PFSK-1 (cell line): ENCODE data around the gene TUBB3.

ENCODE experiments used
- FOXP2 ChIP-seq: optimal IDR thresholded peaks from 2 replicates; pipeline ENCODE3; 2011; ENCODE audit warnings: borderline replicate concordance, control low read depth, inconsistent platforms; ENCODE audit not compliant: insufficient read depth; ENCODE audit errors: extremely low read length, extremely low read depth
- POLR2AphosphoS5 ChIP-seq: IDR thresholded peaks from 2 replicates; pipeline ENCODE4 v1.6.1; 2012; ENCODE audit warnings: low read depth, mild to moderate bottlenecking, control low read depth, low read length, moderate library complexity
- SIN3A ChIP-seq: IDR thresholded peaks from 2 replicates; pipeline ENCODE4 v1.6.1; 2012; ENCODE audit warnings: mild to moderate bottlenecking, low read length, moderate library complexity, borderline replicate concordance; ENCODE audit not compliant: insufficient read depth
- TAF1 ChIP-seq: IDR thresholded peaks from 2 replicates; pipeline ENCODE4 v1.6.1; 2012; ENCODE audit warnings: low read length, control low read depth, borderline replicate concordance; ENCODE audit not compliant: insufficient read depth
- TF ChIP-seq, protein P1 (sequence below), 2 experiments: IDR thresholded peaks; 2 replicates each; pipeline versions ENCODE4 v1.6.1 to v1.8.0; 2011 to 2012; ENCODE audit warnings: low read depth in 2 of 2, low read length in 2 of 2, control low read depth in 1 of 2, inconsistent platforms in 1 of 2, mild to moderate bottlenecking in 1 of 2, moderate library complexity in 1 of 2; ENCODE audit not compliant: insufficient read depth in 1 of 2

The TUBB3 gene

DNA sequence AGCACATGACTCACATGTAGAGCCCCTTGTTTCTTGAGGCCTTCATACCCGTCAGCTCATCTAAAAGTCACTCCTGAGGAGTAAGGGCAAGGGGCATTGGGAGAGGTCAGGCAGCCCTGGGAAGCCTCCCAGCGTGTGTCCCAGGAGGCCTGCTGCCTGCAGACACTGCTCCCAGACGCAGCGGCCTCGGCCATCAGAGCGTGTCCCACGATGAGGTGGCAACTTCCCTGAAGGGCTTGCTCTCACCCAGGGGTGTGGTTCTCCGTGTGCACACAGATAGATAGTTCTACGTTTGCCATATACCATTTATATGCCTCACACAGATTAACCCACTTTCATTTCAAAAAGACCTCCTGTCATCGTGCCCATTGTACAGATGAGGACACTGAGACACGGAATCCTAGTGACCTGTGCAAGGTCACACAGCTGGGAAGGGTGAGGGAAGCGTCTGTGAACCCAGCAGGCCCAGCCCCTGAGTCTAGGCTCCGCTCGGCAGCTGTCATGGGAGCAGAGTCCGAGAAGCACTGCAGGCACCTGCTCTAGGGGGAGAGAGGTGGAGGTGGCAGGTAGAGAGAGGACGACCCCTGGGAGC, 8.3 kb downstream of the TUBB3 start:
- TF ChIP-seq POLR2AphosphoS5: no peak
- TF ChIP-seq, protein P1, sequence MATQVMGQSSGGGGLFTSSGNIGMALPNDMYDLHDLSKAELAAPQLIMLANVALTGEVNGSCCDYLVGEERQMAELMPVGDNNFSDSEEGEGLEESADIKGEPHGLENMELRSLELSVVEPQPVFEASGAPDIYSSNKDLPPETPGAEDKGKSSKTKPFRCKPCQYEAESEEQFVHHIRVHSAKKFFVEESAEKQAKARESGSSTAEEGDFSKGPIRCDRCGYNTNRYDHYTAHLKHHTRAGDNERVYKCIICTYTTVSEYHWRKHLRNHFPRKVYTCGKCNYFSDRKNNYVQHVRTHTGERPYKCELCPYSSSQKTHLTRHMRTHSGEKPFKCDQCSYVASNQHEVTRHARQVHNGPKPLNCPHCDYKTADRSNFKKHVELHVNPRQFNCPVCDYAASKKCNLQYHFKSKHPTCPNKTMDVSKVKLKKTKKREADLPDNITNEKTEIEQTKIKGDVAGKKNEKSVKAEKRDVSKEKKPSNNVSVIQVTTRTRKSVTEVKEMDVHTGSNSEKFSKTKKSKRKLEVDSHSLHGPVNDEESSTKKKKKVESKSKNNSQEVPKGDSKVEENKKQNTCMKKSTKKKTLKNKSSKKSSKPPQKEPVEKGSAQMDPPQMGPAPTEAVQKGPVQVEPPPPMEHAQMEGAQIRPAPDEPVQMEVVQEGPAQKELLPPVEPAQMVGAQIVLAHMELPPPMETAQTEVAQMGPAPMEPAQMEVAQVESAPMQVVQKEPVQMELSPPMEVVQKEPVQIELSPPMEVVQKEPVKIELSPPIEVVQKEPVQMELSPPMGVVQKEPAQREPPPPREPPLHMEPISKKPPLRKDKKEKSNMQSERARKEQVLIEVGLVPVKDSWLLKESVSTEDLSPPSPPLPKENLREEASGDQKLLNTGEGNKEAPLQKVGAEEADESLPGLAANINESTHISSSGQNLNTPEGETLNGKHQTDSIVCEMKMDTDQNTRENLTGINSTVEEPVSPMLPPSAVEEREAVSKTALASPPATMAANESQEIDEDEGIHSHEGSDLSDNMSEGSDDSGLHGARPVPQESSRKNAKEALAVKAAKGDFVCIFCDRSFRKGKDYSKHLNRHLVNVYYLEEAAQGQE (IDR thresholded peaks at IDR 0.05; ENCODE audit: insufficient read depth in 1 of 2, low read depth in 2 of 2, low read length in 2 of 2): no peak
- no peak for TF ChIP-seq TAF1
- no peak for TF ChIP-seq FOXP2
- TF ChIP-seq SIN3A: no peak

DNA sequence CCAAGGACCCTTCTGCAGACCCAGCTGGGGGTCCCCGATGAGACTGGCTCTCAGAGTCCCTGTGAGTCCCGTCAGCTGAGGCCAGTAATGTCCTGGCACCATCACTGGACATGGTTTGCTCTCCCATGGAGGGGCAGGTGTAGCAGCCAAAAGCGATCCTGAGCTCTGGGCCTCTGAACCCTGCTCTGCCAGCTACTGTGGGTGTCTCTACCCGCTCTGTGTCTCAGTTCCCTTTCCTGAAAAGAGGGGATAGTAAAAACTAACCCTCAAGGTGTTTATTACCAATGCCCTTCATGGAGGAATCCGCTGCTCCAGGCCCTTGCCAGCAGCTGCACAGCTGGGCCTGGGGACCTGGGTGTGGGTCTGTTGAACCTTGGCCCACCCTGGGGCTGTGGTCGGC, 8.8 kb downstream of the TUBB3 start:
- no peak for TF ChIP-seq SIN3A
- TF ChIP-seq POLR2AphosphoS5: no peak
- TF ChIP-seq, protein P1 (IDR thresholded peaks at IDR 0.05; ENCODE audit: insufficient read depth in 1 of 2, low read depth in 2 of 2, low read length in 2 of 2): no peak
- no peak for TF ChIP-seq TAF1
- no peak for TF ChIP-seq FOXP2

- TF ChIP-seq, protein P1 (IDR thresholded peaks at IDR 0.05; ENCODE audit: insufficient read depth in 1 of 2, low read depth in 2 of 2, low read length in 2 of 2): no peak
- TF ChIP-seq SIN3A (no peak), POLR2AphosphoS5 (no peak), TAF1 (no peak), FOXP2 (no peak)
Observed at GRCh38 chr16:89934611-89935553, 11.7 kb downstream of the TUBB3 start.

DNA sequence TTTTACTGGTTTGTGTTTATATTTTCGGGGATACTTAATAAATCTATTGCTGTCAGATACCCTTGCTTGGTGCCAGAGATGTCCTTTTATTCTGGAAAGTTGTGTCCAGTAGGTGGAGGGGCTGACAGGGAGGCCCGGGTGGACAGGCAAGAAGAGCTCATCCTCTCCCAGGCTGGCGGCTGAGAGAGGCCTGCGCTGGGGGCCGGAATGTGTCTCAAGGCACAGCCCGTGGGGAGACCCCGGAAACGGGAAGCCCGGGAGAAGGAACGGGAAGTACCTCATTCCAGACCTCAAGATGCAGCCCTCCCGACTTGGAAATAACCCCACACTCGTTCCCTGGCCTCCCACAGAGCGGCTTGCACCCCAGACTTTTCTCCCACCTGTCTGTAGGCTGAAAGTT, 12.9 kb downstream of the TUBB3 start:
- TF ChIP-seq SIN3A (no peak), POLR2AphosphoS5 (no peak), TAF1 (no peak), FOXP2 (no peak)
- TF ChIP-seq, protein P1 (IDR thresholded peaks at IDR 0.05; ENCODE audit: insufficient read depth in 1 of 2, low read depth in 2 of 2, low read length in 2 of 2): no peak
